Measurements from ENCODE around the gene CEMIP. TPM values are rescaled to one million over a fixed set of nuclear protein-coding genes. Genes with fewer than 3 reads are reported as not detected.

The CEMIP gene
- total and polyA plus RNA-seq, 2 of the 13 experiments (the other 11 are each of a cell fraction or from before 2014, with no cell fraction given) = 4.3 to 28.5 TPM

- TF ChIP-seq ZFY (CRISPR knock-in tag; IDR thresholded peaks at IDR 0.05) = peak; percentile 69
- TF ChIP-seq ZNF33B (CRISPR knock-in tag; IDR thresholded peaks at IDR 0.05) = no peak
- TF ChIP-seq ZBTB40 (IDR thresholded peaks at IDR 0.05) = no peak
- no peak for TF ChIP-seq ZBTB40 (CRISPR knock-in tag; IDR thresholded peaks at IDR 0.05)
- TF ChIP-seq RCOR2 (CRISPR knock-in tag; IDR thresholded peaks at IDR 0.05) = 0 out of 2 replicates have a peak, but pooled peaks have one; percentile 44
- peak; percentile 35; the same call in 1 of the 2 replicates for TF ChIP-seq HDAC2 (CRISPR knock-in tag; IDR thresholded peaks at IDR 0.05)
- TF ChIP-seq MYC (CRISPR knock-in tag; IDR thresholded peaks at IDR 0.05; ENCODE audit: borderline replicate concordance) = no peak
- TF ChIP-seq ASH2L (IDR thresholded peaks at IDR 0.05; ENCODE audit: insufficient read length, low read depth, low read length) = peak; percentile 37
- TF ChIP-seq ZNF292 (CRISPR knock-in tag; IDR thresholded peaks at IDR 0.05; ENCODE audit: borderline replicate concordance, low read depth) = peak; percentile 82; the same call in 1 of the 2 replicates
- TF ChIP-seq ZNF616 (CRISPR knock-in tag; IDR thresholded peaks at IDR 0.05; ENCODE audit: low read depth) = 0 out of 2 replicates have a peak, but pooled peaks have one; percentile 75
- TF ChIP-seq ETV5 (CRISPR knock-in tag; IDR thresholded peaks at IDR 0.05; ENCODE audit: borderline replicate concordance) = peak; percentile 55; the same call in 1 of the 2 replicates
- TF ChIP-seq EP300 (IDR thresholded peaks at IDR 0.05; ENCODE audit: low read depth in 2 of 2, low read length in 2 of 2) = peak in 1 of 2 experiments; percentile 23; a peak in 1 of 4 replicates
- no peak for TF ChIP-seq EP300 (CRISPR knock-in tag; IDR thresholded peaks at IDR 0.05; ENCODE audit: borderline replicate concordance)
- peak; percentile 35; the same call in 1 of the 2 replicates for TF ChIP-seq PATZ1 (CRISPR knock-in tag; IDR thresholded peaks at IDR 0.05)
- TF ChIP-seq ZNF382 (CRISPR knock-in tag; IDR thresholded peaks at IDR 0.05; ENCODE audit: borderline replicate concordance) = no peak
These were observed 35.9 kb upstream of the CEMIP start (continued) for GRCh38 chr15:80743189-80743833.
